SK-N-DZ (cell line): ENCODE data around the gene NCAM2. TPM values are rescaled to one million over a fixed set of nuclear protein-coding genes. Genes with fewer than 3 reads are reported as not detected.
A peak's percentile ranks its signal among the peaks of the same experiment; 100 is the strongest.

Experiments used
- DNase-seq: peaks from one replicate; pipeline ENCODE4 v3.0.0-alpha.2; 2015; ENCODE audit warnings: low spot score
- polyA plus RNA-seq, 2 experiments: library from polyadenylated mRNA; depleted of rRNA; stranded (reverse); fragments of >200 nt; gene quantifications; 2 replicates each; pipeline ENCODE4 v1.2.3, GENCODE V29; 2014

NCAM2 gene
- 5.5 and 8.6 TPM in 2 replicates for polyA plus RNA-seq (2014; cell fraction: cytosol; rRNA removed)
- 3.0 TPM in 2 replicates for polyA plus RNA-seq (2014; cell fraction: nucleus; rRNA removed)

DNA sequence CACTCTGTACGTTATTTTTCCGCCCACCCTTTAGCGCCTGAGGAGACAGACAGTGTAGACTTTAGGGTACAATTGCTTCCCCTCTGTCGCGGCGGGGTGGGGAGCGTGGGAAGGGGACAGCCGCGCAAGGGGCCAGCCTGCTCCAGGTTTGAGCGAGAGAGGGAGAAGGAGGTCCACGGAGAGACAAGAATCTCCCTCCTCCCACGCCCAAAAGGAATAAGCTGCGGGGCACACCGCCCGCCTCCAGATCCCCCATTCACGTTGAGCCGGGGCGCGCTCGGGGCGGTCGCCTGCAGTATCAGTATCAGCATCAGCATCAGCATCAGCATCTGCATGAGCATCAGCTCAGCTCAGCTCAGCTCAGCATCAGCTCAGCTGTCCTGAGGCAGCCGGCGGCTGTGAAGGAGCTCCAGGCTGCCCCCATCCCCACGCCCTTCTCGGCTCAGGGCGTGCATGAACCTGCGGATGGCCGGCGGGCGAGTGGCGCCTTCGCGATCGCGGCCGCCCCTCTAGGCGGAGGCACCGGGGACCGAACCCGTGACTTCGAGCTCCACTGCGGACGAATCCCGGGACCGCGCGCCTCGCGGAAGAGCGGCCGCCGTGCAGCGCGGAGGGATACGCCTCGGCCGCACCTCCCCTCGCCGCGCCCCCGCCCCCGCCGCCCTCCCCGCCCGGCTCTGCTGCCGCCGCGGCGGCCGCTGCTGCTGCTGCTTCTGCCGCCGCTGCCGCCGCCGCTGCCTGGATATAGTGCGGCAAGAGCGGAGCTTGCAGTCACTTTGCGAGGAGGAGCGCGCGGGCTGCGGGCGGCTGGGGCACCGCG lies at the start of gene NCAM2:
Gene NCAM2 (plus strand): TSS at position 774 of the 820 bp plus-strand sequence.
- peak; percentile 79 for DNase-seq

DNA sequence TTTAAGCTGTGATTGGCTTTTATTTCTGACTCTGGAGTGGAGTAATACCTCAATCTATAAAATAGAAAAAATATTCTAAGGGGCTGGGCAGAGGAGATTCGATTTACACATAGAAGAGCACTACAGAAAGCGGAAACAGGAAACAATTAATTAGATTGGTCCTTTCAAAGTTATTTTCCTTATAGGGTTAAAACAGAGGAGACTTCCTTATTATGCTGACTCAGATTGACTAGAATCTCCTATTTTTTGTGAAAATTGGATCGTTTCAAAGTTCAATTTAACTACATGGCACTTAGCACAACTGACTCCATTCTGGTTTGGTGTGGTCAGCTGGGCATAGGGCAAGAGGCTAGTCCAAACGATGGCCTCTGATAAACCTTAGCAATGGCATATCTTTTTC lies 48.3 kb upstream of the NCAM2 start:
- no peak for DNase-seq

DNA sequence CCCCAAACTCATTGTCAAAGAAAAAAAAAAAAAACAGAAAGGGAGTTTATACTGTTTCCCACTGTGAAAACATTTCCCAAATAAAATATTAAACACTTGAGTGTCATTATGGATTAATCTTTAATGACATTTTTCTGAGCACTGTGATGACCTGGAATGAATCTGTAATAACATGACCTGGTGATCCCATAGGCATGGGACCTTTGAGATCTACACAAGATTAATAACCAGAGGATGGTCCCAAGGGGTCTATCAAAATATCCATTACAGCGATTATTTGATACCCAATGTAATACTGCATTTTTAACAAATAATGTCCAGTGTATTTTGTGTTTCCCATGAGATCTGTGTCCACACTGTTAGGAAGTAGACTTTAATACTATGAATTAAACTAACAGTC lies 32.4 kb upstream of the NCAM2 start:
- DNase-seq = no peak

DNA sequence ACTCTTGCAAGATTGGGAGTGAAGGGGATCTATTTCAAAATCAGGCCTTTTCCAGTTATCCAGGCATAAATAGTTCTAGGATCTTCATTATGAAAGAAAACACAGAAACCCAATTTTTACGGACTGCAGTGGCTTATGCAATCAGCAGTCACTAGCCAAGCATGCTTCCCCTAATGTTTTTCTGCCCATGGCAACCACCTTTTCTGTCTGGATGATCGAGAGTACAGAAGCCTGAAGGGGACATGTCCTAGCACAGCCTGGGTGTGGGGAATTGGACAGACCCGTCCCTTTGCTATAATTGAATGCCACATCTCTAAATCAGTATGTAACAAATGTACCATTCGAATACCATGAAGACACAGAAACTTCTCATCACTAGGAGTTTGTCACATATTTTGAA lies 29.8 kb upstream of the NCAM2 start:
- DNase-seq = no peak

- DNase-seq = no peak
Measured at GRCh38 chr21:20970691-20971090, 27.5 kb upstream of the NCAM2 start.

GRCh38 chr21:20971296-20971921 lies 26.8 kb upstream of the NCAM2 start:
- DNase-seq = peak; percentile 71

GRCh38 chr21:20994790-20995189 lies 3.4 kb upstream of the NCAM2 start:
- DNase-seq = no peak

GRCh38 chr21:20996421-20997310 lies 1.5 kb upstream of the NCAM2 start:
- no peak for DNase-seq

DNA sequence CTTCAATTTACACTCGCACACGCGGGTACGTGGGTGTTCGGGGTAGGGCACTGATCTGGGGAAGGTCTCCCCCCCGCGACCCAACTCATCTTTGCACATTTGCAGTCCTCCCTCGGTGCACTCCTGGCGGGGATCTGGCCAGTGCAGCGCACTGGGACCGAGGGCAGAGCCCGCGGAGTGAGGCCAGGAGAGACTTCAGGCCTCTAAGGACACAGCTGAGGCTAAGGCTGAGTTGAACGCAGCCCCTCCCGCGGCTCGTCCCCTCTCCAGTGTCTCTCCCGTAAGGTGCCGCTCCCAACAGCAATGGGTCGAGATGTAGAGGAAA lies 936 bp upstream of the NCAM2 start:
- no peak for DNase-seq

DNA sequence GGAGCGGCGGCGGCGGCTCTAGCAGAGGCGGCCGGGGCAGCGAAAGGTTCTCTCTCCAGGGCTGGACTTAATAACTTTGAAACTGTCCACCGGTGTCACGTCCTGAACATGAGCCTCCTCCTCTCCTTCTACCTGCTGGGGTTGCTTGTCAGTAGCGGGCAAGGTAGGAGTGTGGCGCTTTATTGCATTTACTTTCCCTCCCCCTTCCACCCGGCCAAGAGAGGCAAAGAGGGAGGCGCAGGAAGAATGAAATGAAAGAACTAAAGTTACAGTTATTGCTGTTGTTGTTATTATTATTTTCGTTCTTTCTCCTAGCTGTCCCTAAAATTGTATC lies 214 bp downstream of the NCAM2 start:
- no peak for DNase-seq

DNA sequence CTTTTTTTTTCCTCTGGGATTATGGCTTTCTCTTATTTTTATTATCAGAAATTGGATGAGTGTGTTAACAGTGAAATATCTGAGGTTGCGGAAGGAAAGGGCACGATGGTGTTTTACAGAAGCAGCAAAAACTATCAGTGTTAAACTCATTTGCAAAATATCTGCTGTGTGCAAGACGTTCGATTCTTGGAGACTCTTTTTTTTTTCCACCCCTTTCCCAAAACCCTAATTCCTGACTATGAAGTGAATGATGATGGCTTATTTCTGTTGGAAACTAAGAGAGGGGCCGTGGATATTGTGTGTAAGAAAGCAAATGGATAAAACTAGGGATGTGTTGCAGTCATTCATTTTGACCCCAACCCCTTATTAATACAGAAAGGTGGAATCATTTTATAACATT lies 677 bp downstream of the NCAM2 start:
- DNase-seq = peak; percentile 16

DNA sequence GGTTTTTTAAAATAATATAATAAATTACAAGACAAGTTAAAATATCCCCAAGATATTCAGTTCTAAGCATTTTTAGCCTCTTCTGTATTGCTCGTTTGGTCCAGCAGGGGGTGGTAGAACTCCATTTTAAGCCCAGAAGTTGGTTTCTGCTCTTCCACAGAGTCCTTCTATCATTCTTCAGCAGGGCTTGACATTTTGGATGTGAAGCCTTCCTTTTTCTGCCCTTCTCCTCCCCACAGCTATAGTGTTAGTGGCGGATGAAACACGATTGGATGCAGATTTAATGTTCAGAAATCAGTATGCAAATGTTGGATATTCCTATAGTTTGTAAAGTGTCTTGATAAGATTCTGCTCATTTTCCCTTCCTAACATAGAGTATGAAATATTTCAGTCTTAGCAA lies 1.4 kb downstream of the NCAM2 start:
- DNase-seq = peak; percentile 63

- peak; percentile 3 for DNase-seq
Measured at GRCh38 chr21:21000591-21001175, 2.5 kb downstream of the NCAM2 start.

- no peak for DNase-seq
Measured at GRCh38 chr21:21001591-21002100, 3.4 kb downstream of the NCAM2 start.

DNA sequence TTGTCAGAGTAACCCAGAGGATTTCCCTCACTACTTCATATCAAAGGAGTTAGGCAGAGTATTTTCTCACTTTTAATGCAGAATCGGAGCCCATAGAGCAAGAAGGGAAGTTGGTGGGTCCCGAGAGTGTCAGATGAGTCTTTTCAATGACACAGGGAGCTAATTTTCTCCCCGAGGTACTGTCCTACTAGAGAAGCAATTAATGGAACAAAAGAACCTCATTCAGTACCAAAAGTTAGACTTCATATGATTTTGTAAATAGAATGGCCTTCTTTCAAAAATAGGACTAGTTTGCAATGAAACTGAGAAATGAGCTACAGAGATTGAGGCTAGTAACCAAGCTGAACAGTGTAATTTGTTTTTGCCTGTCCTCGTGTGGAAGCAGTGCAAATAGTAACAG lies 3.9 kb downstream of the NCAM2 start:
- no peak for DNase-seq

GRCh38 chr21:21003701-21004100 lies 5.5 kb downstream of the NCAM2 start:
- peak; percentile 35 for DNase-seq

DNA sequence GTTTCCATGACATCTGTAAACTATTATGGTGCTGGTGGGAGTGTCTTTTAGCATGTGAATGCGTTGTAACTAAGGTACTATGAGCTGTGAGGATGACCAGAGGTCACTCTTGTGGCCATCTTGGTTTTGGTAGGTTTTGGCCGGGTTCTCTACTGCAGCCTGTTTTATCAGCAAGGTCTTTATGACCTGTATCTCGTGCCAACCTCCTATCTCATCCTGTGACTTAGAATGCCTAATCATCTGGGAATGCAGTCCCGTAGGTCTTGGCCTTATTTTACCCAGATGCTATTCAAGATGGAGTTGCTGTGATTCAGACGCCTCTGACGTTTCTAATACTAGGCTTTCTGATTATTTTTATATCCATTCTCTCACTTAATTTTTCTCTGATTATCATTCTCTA lies 9.4 kb downstream of the NCAM2 start:
- DNase-seq = no peak

GRCh38 chr21:21010228-21010627 lies 12.0 kb downstream of the NCAM2 start:
- DNase-seq = no peak

DNA sequence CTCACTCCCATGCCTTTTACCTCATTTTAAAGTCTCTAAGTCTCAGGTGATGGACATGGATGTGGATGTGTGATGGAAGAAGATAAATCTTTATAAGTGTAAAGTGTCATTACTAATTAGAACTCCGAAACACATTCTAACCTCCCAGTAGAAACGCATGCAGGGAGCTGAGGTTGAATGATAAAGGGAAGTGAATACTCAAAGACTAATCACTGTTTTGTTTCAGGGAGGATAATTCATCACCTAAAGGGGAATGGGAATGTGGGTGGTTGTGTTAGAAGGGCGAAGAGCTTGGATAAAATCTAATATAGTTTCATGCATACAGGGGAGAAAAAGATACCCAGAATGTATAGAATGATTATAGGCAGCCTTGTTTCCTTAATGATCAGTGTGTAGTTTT lies 12.5 kb downstream of the NCAM2 start:
- DNase-seq = no peak

GRCh38 chr21:21018821-21019220 lies 20.6 kb downstream of the NCAM2 start:
- DNase-seq = peak; percentile 26

GRCh38 chr21:21019681-21020080 lies 21.5 kb downstream of the NCAM2 start:
- no peak for DNase-seq

DNA sequence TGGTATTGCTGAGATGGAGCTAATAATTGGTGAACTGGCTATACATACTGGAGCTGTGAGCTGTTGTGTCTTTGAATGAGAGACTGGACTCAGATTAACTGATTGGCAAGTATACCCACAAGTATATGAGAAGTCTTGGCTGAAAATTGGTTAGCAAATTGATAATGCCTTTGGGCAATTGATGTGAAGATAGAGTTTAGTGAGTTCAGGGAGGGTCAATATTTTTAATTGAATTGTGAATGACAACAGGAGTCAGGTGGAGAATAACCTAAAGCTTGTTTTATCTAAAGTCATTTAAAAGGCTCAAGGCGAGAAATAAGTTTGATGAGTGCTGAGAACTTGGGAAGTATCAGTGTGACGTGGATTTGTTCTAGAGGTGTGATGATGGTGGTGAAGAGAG lies 27.5 kb downstream of the NCAM2 start:
- no peak for DNase-seq
